WTC11 (cell line): ENCODE data around the gene DNMT3A. TPM values are rescaled to one million over a fixed set of nuclear protein-coding genes. Genes with fewer than 3 reads are reported as not detected.

Experiments
- ATAC-seq: fragments of 200-7000 bp; cut with Tn5 transposase; 2 replicates; pipeline ENCODE4 v1.10.0; 2021; ENCODE audit warnings: mild to moderate bottlenecking, moderate library complexity
- CTCF ChIA-PET: fragments of 300-600 bp; sonication (Branson Sonifier 250); formaldehyde crosslinking; loops from one replicate; lab custom pipeline; 2021; ENCODE audit warnings: antibody characterized with exemption; lab: Charles Lee
- POLR2A ChIA-PET: fragments of 350-600 bp; sonication (Branson Sonifier 250); formaldehyde crosslinking; loops from one replicate; lab custom pipeline; 2021; ENCODE audit warnings: antibody characterized with exemption; lab: Charles Lee
- DNase-seq: peaks from one replicate; pipeline ENCODE4 v3.0.0; 2021; ENCODE audit warnings: low spot score
- H3K27ac Mint-ChIP-seq: 2 replicates; pipeline ENCODE4 v1.8.0; 2021; ENCODE audit warnings: mixed read lengths
- H3K27me3 Mint-ChIP-seq: 2 replicates; pipeline ENCODE4 v1.8.0; 2021; ENCODE audit warnings: low read depth, mild to moderate bottlenecking, moderate library complexity, mixed read lengths
- H3K36me3 Mint-ChIP-seq: 2 replicates; pipeline ENCODE4 v1.8.0; 2021; ENCODE audit warnings: mixed read lengths
- H3K4me1 Mint-ChIP-seq: 2 replicates; pipeline ENCODE4 v1.8.0; 2022; ENCODE audit warnings: mixed read lengths
- H3K4me3 Mint-ChIP-seq: 2 replicates; pipeline ENCODE4 v1.8.0; 2021; ENCODE audit warnings: mild to moderate bottlenecking, moderate library complexity, mixed read lengths
- H3K9me3 Mint-ChIP-seq: 2 replicates; pipeline ENCODE4 v1.8.0; 2021; ENCODE audit warnings: mixed read lengths
- ATF2 ChIP-seq: sonication (generic); formaldehyde crosslinking; IDR thresholded peaks from 2 replicates; pipeline ENCODE4 v1.8.1; 2022; ENCODE audit warnings: low read depth, missing genetic modification reagents, borderline replicate concordance
- CREB1 ChIP-seq: sonication (generic); formaldehyde crosslinking; IDR thresholded peaks from 2 replicates; pipeline ENCODE4 v1.8.0; 2023; ENCODE audit warnings: mild to moderate bottlenecking, missing genetic modification reagents
- CREM ChIP-seq: sonication (generic); formaldehyde crosslinking; IDR thresholded peaks from 2 replicates; pipeline ENCODE4 v1.8.1; 2022; ENCODE audit warnings: mild to moderate bottlenecking, missing genetic modification reagents, moderate library complexity
- ELF4 ChIP-seq: sonication (generic); formaldehyde crosslinking; IDR thresholded peaks from 2 replicates; pipeline ENCODE4 v1.8.1; 2022; ENCODE audit warnings: low read depth, mild to moderate bottlenecking, moderate library complexity, missing genetic modification reagents
- GRHL2 ChIP-seq: fragments of 250-450 bp; sonication (Bioruptor Pico); IDR thresholded peaks from 2 replicates; pipeline ENCODE4 v1.8.0; 2022; ENCODE audit warnings: mild to moderate bottlenecking, moderate library complexity; ENCODE audit not compliant: insufficient replicate concordance, severe bottlenecking
- IRF2 ChIP-seq: sonication (generic); formaldehyde crosslinking; IDR thresholded peaks from 2 replicates; pipeline ENCODE4 v1.8.0; 2022; ENCODE audit warnings: low read depth, missing genetic modification reagents, borderline replicate concordance
- MYBL2 ChIP-seq: sonication (generic); formaldehyde crosslinking; IDR thresholded peaks from 2 replicates; pipeline ENCODE4 v1.8.1; 2023; ENCODE audit warnings: mild to moderate bottlenecking, moderate library complexity, missing genetic modification reagents
- NFYB ChIP-seq: sonication (generic); formaldehyde crosslinking; conservative IDR thresholded peaks from 2 replicates; pipeline ENCODE4 v1.8.0; 2022; ENCODE audit warnings: low read depth, missing genetic modification reagents
- ZNF317 ChIP-seq: sonication (generic); formaldehyde crosslinking; IDR thresholded peaks from 2 replicates; pipeline ENCODE4 v1.8.1; 2023; ENCODE audit warnings: low read depth, mild to moderate bottlenecking, moderate library complexity, missing genetic modification reagents, borderline replicate concordance
- ZNF512 ChIP-seq: sonication (generic); formaldehyde crosslinking; IDR thresholded peaks from 2 replicates; pipeline ENCODE4 v1.8.1; 2022; ENCODE audit warnings: missing genetic modification reagents, borderline replicate concordance
- total RNA-seq: library from RNA; stranded (reverse); gene quantifications from 3 replicates; pipeline ENCODE4 v1.2.3, GENCODE V29; 2021
- TF ChIP-seq, protein P1 (sequence below): sonication (generic); formaldehyde crosslinking; conservative IDR thresholded peaks from 2 replicates; pipeline ENCODE4 v1.8.1; 2023; ENCODE audit warnings: mild to moderate bottlenecking, low read depth, missing genetic modification reagents, moderate library complexity
- TF ChIP-seq, protein P2 (sequence below): sonication (generic); formaldehyde crosslinking; IDR thresholded peaks from 2 replicates; pipeline ENCODE4 v1.8.1; 2023; ENCODE audit warnings: mild to moderate bottlenecking, missing genetic modification reagents, moderate library complexity
- TF ChIP-seq, protein P3 (sequence below): sonication (generic); formaldehyde crosslinking; IDR thresholded peaks from 2 replicates; pipeline ENCODE4 v1.8.0; 2023; ENCODE audit warnings: missing genetic modification reagents, mild to moderate bottlenecking, borderline replicate concordance

DNMT3A gene
- total RNA-seq, 1 experiment from 2014 or later, result 154 TPM

GRCh38 chr2:25274868-25275574, 66.7 kb downstream of the DNMT3A start:
- no peaks in the 10 kb centered on the region for H3K9me3 Mint-ChIP-seq
- ATAC-seq, result no peak
- no peak for DNase-seq
- peak overlapping the region; percentile 27; the same call in 1 of the 2 replicates for H3K27ac Mint-ChIP-seq
- no peaks in the 10 kb centered on the region; the same call in 1 of the 2 replicates for H3K27me3 Mint-ChIP-seq
- ChIA-PET POLR2A (interaction anchor here (1.7 to 3.2 kb wide), 2 partner anchors 16 to 22 kb away, joined by 11 to 14 read pairs; no protein-coding TSS in a partner anchor), CTCF (interaction anchor here (4.1 kb wide), 1 partner anchor 36 kb away, joined by 40 read pairs; no protein-coding TSS in a partner anchor)
- no peaks in the 10 kb centered on the region for H3K36me3 Mint-ChIP-seq
- H3K4me3 Mint-ChIP-seq, result no peak overlapping the region
- H3K4me1 Mint-ChIP-seq, result peaks cover 61% of the 10 kb centered on the region
- no peak for TF ChIP-seq MYBL2 (CRISPR knock-in tag)
- TF ChIP-seq, protein P1, sequence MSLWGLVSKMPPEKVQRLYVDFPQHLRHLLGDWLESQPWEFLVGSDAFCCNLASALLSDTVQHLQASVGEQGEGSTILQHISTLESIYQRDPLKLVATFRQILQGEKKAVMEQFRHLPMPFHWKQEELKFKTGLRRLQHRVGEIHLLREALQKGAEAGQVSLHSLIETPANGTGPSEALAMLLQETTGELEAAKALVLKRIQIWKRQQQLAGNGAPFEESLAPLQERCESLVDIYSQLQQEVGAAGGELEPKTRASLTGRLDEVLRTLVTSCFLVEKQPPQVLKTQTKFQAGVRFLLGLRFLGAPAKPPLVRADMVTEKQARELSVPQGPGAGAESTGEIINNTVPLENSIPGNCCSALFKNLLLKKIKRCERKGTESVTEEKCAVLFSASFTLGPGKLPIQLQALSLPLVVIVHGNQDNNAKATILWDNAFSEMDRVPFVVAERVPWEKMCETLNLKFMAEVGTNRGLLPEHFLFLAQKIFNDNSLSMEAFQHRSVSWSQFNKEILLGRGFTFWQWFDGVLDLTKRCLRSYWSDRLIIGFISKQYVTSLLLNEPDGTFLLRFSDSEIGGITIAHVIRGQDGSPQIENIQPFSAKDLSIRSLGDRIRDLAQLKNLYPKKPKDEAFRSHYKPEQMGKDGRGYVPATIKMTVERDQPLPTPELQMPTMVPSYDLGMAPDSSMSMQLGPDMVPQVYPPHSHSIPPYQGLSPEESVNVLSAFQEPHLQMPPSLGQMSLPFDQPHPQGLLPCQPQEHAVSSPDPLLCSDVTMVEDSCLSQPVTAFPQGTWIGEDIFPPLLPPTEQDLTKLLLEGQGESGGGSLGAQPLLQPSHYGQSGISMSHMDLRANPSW (CRISPR knock-in tag), result no peak
- TF ChIP-seq, protein P2, sequence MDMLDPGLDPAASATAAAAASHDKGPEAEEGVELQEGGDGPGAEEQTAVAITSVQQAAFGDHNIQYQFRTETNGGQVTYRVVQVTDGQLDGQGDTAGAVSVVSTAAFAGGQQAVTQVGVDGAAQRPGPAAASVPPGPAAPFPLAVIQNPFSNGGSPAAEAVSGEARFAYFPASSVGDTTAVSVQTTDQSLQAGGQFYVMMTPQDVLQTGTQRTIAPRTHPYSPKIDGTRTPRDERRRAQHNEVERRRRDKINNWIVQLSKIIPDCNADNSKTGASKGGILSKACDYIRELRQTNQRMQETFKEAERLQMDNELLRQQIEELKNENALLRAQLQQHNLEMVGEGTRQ (CRISPR knock-in tag), result no peak
- TF ChIP-seq CREB1 (CRISPR knock-in tag), result no peak
- TF ChIP-seq, protein P3, sequence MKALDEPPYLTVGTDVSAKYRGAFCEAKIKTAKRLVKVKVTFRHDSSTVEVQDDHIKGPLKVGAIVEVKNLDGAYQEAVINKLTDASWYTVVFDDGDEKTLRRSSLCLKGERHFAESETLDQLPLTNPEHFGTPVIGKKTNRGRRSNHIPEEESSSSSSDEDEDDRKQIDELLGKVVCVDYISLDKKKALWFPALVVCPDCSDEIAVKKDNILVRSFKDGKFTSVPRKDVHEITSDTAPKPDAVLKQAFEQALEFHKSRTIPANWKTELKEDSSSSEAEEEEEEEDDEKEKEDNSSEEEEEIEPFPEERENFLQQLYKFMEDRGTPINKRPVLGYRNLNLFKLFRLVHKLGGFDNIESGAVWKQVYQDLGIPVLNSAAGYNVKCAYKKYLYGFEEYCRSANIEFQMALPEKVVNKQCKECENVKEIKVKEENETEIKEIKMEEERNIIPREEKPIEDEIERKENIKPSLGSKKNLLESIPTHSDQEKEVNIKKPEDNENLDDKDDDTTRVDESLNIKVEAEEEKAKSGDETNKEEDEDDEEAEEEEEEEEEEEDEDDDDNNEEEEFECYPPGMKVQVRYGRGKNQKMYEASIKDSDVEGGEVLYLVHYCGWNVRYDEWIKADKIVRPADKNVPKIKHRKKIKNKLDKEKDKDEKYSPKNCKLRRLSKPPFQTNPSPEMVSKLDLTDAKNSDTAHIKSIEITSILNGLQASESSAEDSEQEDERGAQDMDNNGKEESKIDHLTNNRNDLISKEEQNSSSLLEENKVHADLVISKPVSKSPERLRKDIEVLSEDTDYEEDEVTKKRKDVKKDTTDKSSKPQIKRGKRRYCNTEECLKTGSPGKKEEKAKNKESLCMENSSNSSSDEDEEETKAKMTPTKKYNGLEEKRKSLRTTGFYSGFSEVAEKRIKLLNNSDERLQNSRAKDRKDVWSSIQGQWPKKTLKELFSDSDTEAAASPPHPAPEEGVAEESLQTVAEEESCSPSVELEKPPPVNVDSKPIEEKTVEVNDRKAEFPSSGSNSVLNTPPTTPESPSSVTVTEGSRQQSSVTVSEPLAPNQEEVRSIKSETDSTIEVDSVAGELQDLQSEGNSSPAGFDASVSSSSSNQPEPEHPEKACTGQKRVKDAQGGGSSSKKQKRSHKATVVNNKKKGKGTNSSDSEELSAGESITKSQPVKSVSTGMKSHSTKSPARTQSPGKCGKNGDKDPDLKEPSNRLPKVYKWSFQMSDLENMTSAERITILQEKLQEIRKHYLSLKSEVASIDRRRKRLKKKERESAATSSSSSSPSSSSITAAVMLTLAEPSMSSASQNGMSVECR (CRISPR knock-in tag), result no peak
- TF ChIP-seq IRF2 (CRISPR knock-in tag), result no peak
- no peak for TF ChIP-seq ZNF512 (CRISPR knock-in tag)

GRCh38 chr2:25273985-25274535, 67.7 kb downstream of the DNMT3A start:
- peaks cover 64% of the 10 kb centered on the region for H3K4me1 Mint-ChIP-seq
- no peak overlapping the region for H3K4me3 Mint-ChIP-seq
- no peak for ATAC-seq
- H3K9me3 Mint-ChIP-seq, result no peaks in the 10 kb centered on the region
- DNase-seq, result no peak
- ChIA-PET CTCF (interaction anchor here (0.7 to 2.1 kb wide), 4 partner anchors 22 to 102 kb away, joined by 3 to 7 read pairs (median 5); no protein-coding TSS in a partner anchor), POLR2A (interaction anchor here (2.4 kb wide), 1 partner anchor 22 kb away, joined by 6 read pairs; no protein-coding TSS in a partner anchor)
- H3K27ac Mint-ChIP-seq, result 0 out of 2 replicates have a peak overlapping the region, but pooled peaks have one; percentile 29
- no peaks in the 10 kb centered on the region for H3K36me3 Mint-ChIP-seq
- H3K27me3 Mint-ChIP-seq, result no peaks in the 10 kb centered on the region; the same call in 1 of the 2 replicates
- no peak for TF ChIP-seq ATF2 (CRISPR knock-in tag)
- TF ChIP-seq NFYB (CRISPR knock-in tag), result no peak
- no peak for TF ChIP-seq GRHL2 (CRISPR knock-in tag)
- TF ChIP-seq, protein P3 (CRISPR knock-in tag), result no peak
- TF ChIP-seq CREM (CRISPR knock-in tag), result no peak
- no peak for TF ChIP-seq ELF4
- TF ChIP-seq ZNF317 (CRISPR knock-in tag), result no peak
